Measurements from ENCODE around the gene TRIO.

The TRIO gene

DNA sequence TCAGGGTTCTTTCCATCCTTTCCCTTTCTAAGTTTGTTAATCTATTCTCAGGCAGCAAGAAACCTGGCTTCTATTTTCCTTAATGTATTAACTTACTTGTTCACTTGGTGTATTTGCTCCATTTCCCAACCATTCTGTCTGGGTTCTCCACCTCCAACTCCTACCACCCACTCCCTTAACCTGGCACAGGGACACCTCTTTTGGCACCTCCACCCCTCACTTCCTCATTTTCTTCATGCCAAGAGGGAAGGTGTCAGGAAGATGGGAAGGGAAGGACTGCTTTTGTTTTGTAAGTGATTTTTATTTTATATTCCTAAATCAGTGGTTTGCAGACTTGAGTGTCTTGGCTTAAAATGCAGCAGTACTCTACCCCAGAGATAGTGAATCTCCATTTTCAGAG, 166.1 kb downstream of the TRIO start:
- DNase-seq (ENCODE audit: low read depth, low spot score), result no peak
- H3K36me3 ChIP-seq (ENCODE audit: insufficient read depth, low read length), result peaks cover 3% of the 10 kb centered on the region; the same call in 1 of the 2 replicates
- TF ChIP-seq POLR2AphosphoS5 (IDR thresholded peaks at IDR 0.05; ENCODE audit: borderline replicate concordance, low read depth, low read length), result no peak
- no peak for TF ChIP-seq FOXP2 (optimal IDR thresholded peaks at IDR 0.05; ENCODE audit: control extremely low read depth, extremely low read length, insufficient read depth)
- no peak for TF ChIP-seq EZH2 (IDR thresholded peaks at IDR 0.05)
- no peak overlapping the region for H3K4me3 ChIP-seq
- H3K27ac ChIP-seq, result no peak overlapping the region
- H3K9ac ChIP-seq (ENCODE audit: insufficient read length), result no peak overlapping the region
- H3K9me3 ChIP-seq (ENCODE audit: low read depth, low read length), result no peaks in the 10 kb centered on the region

GRCh38 chr5:14309878-14310531, 166.9 kb downstream of the TRIO start:
- H3K4me3 ChIP-seq, result no peak overlapping the region
- no peak for TF ChIP-seq FOXP2 (optimal IDR thresholded peaks at IDR 0.05; ENCODE audit: control extremely low read depth, extremely low read length, insufficient read depth)
- TF ChIP-seq POLR2AphosphoS5 (IDR thresholded peaks at IDR 0.05; ENCODE audit: borderline replicate concordance, low read depth, low read length), result no peak
- no peak for TF ChIP-seq EZH2 (IDR thresholded peaks at IDR 0.05)
- no peak overlapping the region for H3K9ac ChIP-seq (ENCODE audit: insufficient read length)
- H3K9me3 ChIP-seq (ENCODE audit: low read depth, low read length), result no peaks in the 10 kb centered on the region
- DNase-seq (ENCODE audit: low read depth, low spot score), result no peak
- H3K27ac ChIP-seq, result no peak overlapping the region
- peaks cover 3% of the 10 kb centered on the region; the same call in 1 of the 2 replicates for H3K36me3 ChIP-seq (ENCODE audit: insufficient read depth, low read length)

- TF ChIP-seq FOXP2 (optimal IDR thresholded peaks at IDR 0.05; ENCODE audit: control extremely low read depth, extremely low read length, insufficient read depth) (no peak), POLR2AphosphoS5 (IDR thresholded peaks at IDR 0.05; ENCODE audit: borderline replicate concordance, low read depth, low read length) (no peak), EZH2 (IDR thresholded peaks at IDR 0.05) (no peak)
- no peak overlapping the region for H3K27ac ChIP-seq
- DNase-seq (ENCODE audit: low read depth, low spot score), result no peak
- H3K9ac ChIP-seq (ENCODE audit: insufficient read length), result no peak overlapping the region
- no peak overlapping the region for H3K4me3 ChIP-seq
- no peaks in the 10 kb centered on the region for H3K9me3 ChIP-seq (ENCODE audit: low read depth, low read length)
- H3K36me3 ChIP-seq (ENCODE audit: insufficient read depth, low read length), result no peaks in the 10 kb centered on the region; the same call in 1 of the 2 replicates
Measured at GRCh38 chr5:14310901-14311300, 167.8 kb downstream of the TRIO start.

DNA sequence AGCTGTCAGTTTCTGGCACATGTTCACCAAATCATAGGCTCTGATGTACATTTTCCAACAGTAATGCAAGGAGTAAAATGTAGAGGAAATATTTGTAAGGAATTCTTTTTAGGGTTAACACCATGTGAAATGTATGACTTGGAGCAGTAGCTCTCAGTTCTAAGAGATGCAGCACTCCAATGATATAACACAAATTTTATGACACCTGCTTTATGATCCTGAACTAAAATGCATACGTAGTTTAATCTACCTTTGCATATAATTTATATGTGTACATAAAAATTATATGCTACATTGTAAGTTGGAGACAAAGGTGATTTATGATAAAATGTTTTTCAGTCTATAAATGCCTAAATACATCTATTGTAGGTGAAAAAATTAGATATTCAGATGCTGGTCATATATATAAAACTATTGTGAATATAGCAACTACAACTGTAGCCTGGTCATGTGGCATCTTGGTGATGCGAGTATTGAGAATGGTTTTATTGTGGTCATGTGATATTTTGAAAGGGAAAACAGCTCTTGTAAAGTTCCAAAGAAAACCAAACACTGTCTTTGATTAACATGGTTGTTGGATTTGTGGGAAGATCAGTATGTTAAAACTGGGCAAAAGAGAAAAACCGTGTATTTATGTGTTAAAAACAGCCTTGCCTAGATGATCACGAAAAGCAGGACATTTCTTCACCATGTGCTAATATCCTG, 171.0 kb downstream of the TRIO start:
- DNase-seq (ENCODE audit: low read depth, low spot score), result no peak
- Histone ChIP-seq H3K27ac (no peak overlapping the region), H3K36me3 (ENCODE audit: insufficient read depth, low read length) (peaks cover 13% of the 10 kb centered on the region), H3K9me3 (ENCODE audit: low read depth, low read length) (no peaks in the 10 kb centered on the region), H3K4me3 (no peak overlapping the region), H3K9ac (ENCODE audit: insufficient read length) (no peak overlapping the region)
- TF ChIP-seq EZH2 (IDR thresholded peaks at IDR 0.05) (no peak), FOXP2 (optimal IDR thresholded peaks at IDR 0.05; ENCODE audit: control extremely low read depth, extremely low read length, insufficient read depth) (no peak), POLR2AphosphoS5 (IDR thresholded peaks at IDR 0.05; ENCODE audit: borderline replicate concordance, low read depth, low read length) (no peak)

DNA sequence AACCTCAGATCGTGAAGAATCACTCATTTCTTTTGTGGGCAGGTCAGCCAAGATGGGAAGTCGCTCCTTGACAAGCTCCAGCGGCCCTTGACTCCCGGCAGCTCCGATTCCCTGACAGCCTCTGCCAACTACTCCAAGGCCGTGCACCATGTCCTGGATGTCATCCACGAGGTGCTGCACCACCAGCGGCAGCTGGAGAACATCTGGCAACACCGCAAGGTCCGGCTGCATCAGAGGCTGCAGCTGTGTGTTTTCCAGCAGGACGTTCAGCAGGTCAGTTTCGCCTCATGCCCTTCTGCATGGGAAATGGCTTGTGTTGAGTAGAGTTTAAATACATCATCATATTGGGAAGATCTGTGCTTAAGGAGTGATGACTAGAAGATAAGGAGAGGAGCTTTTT, 173.3 kb downstream of the TRIO start:
- TF ChIP-seq POLR2AphosphoS5 (IDR thresholded peaks at IDR 0.05; ENCODE audit: borderline replicate concordance, low read depth, low read length) (no peak), FOXP2 (optimal IDR thresholded peaks at IDR 0.05; ENCODE audit: control extremely low read depth, extremely low read length, insufficient read depth) (no peak), EZH2 (IDR thresholded peaks at IDR 0.05) (no peak)
- DNase-seq (ENCODE audit: low read depth, low spot score), result no peak
- Histone ChIP-seq H3K9ac (ENCODE audit: insufficient read length) (no peak overlapping the region), H3K9me3 (ENCODE audit: low read depth, low read length) (no peaks in the 10 kb centered on the region), H3K36me3 (ENCODE audit: insufficient read depth, low read length) (peaks cover 16% of the 10 kb centered on the region), H3K4me3 (no peak overlapping the region), H3K27ac (no peak overlapping the region)

DNA sequence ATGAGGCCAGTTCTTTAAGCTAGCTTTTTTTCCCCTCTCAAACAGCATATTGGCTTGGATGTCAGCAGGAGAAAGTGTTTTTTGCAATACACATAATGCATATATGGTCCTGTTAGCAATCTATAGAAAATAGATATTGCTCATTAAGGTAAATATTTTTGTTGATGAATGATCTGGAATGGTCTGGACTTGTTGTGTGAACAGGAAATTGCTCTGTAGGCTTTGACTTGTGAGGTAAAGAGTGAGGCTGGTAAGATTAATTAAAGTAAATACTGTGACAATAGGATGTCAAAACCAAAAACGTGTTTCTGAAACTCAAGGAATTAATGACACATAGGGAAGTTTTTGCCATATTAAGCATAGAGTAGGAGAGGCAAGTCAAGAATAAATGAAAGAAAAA, 176.0 kb downstream of the TRIO start:
- Histone ChIP-seq H3K27ac (no peak overlapping the region), H3K36me3 (ENCODE audit: insufficient read depth, low read length) (peaks cover 19% of the 10 kb centered on the region), H3K4me3 (no peak overlapping the region), H3K9me3 (ENCODE audit: low read depth, low read length) (no peaks in the 10 kb centered on the region), H3K9ac (ENCODE audit: insufficient read length) (no peak overlapping the region)
- TF ChIP-seq EZH2 (IDR thresholded peaks at IDR 0.05), result no peak
- TF ChIP-seq POLR2AphosphoS5 (IDR thresholded peaks at IDR 0.05; ENCODE audit: borderline replicate concordance, low read depth, low read length), result no peak
- no peak for TF ChIP-seq FOXP2 (optimal IDR thresholded peaks at IDR 0.05; ENCODE audit: control extremely low read depth, extremely low read length, insufficient read depth)
- no peak for DNase-seq (ENCODE audit: low read depth, low spot score)

DNA sequence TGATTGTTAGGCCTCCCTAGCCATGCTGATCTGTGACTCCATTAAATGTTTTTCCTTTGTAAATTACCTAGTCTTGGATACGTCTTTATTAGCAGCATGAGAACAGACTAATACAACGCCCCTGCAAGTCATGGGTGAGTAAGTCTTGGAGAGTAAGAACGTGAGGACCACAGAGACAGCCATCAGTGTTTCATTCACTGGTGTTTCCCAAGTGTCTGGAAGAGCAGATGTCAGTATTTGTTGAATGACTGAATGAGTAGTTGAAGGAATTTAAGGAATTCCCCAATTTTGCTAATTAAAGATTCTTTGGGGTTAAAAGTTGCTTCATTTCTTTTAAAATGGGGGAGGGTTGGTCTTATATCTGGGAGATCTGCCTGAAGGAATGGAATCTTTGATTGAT, 178.8 kb downstream of the TRIO start:
- Histone ChIP-seq H3K36me3 (ENCODE audit: insufficient read depth, low read length) (peaks cover 10% of the 10 kb centered on the region), H3K9ac (ENCODE audit: insufficient read length) (no peak overlapping the region), H3K27ac (no peak overlapping the region), H3K4me3 (no peak overlapping the region), H3K9me3 (ENCODE audit: low read depth, low read length) (no peaks in the 10 kb centered on the region)
- DNase-seq (ENCODE audit: low read depth, low spot score), result no peak
- TF ChIP-seq EZH2 (IDR thresholded peaks at IDR 0.05) (no peak), POLR2AphosphoS5 (IDR thresholded peaks at IDR 0.05; ENCODE audit: borderline replicate concordance, low read depth, low read length) (no peak), FOXP2 (optimal IDR thresholded peaks at IDR 0.05; ENCODE audit: control extremely low read depth, extremely low read length, insufficient read depth) (no peak)

- H3K36me3 ChIP-seq (ENCODE audit: insufficient read depth, low read length), result peaks cover 6% of the 10 kb centered on the region
- DNase-seq (ENCODE audit: low read depth, low spot score), result no peak
- no peaks in the 10 kb centered on the region for H3K9me3 ChIP-seq (ENCODE audit: low read depth, low read length)
- TF ChIP-seq EZH2 (IDR thresholded peaks at IDR 0.05) (no peak), FOXP2 (optimal IDR thresholded peaks at IDR 0.05; ENCODE audit: control extremely low read depth, extremely low read length, insufficient read depth) (no peak), POLR2AphosphoS5 (IDR thresholded peaks at IDR 0.05; ENCODE audit: borderline replicate concordance, low read depth, low read length) (no peak)
- no peak overlapping the region for H3K4me3 ChIP-seq
- H3K27ac ChIP-seq, result no peak overlapping the region
- H3K9ac ChIP-seq (ENCODE audit: insufficient read length), result no peak overlapping the region
Measured at GRCh38 chr5:14322437-14323187, 179.5 kb downstream of the TRIO start.
